Endodermal cell (in vitro differentiated cells): ENCODE data around the gene ARAF. TPM values are rescaled to one million over a fixed set of nuclear protein-coding genes. Genes with fewer than 3 reads are reported as not detected.

Experiments
- DNase-seq: peaks from one replicate; pipeline ENCODE4 v3.0.0-alpha.2; 2017
- H3K27ac ChIP-seq: 2 replicates; pipeline ENCODE4 v1.5.1; 2013; ENCODE audit warnings: mild to moderate bottlenecking, low read depth, low read length, moderate library complexity
- H3K27me3 ChIP-seq: 2 replicates; pipeline ENCODE4 v1.6.1; 2013; ENCODE audit warnings: mild to moderate bottlenecking, low read length, moderate library complexity; ENCODE audit not compliant: insufficient read depth, control insufficient read depth, poor library complexity, severe bottlenecking
- H3K36me3 ChIP-seq: 2 replicates; pipeline ENCODE4 v1.7.0; 2013; ENCODE audit warnings: mild to moderate bottlenecking, low read length, moderate library complexity; ENCODE audit not compliant: control insufficient read depth, insufficient read depth
- H3K4me1 ChIP-seq: one replicate; pipeline ENCODE4 v1.7.0; 2013; ENCODE audit warnings: low read length; ENCODE audit not compliant: control insufficient read depth, insufficient read depth
- H3K4me3 ChIP-seq: 2 replicates; pipeline ENCODE4 v1.5.1; 2013; ENCODE audit warnings: mild to moderate bottlenecking, low read length, moderate library complexity
- H3K9ac ChIP-seq: 2 replicates; pipeline ENCODE4 v1.6.1; 2013; ENCODE audit warnings: mild to moderate bottlenecking, low read length, moderate library complexity; ENCODE audit not compliant: poor library complexity, severe bottlenecking; ENCODE audit errors: extremely low read depth
- H3K9me3 ChIP-seq: 2 replicates; pipeline ENCODE4 v1.6.1; 2013; ENCODE audit warnings: mild to moderate bottlenecking, low read length, moderate library complexity; ENCODE audit not compliant: control insufficient read depth
- H3K27ac Mint-ChIP-seq: 2 replicates; pipeline ENCODE4 v1.8.0; 2020; ENCODE audit warnings: mixed read lengths
- H3K27me3 Mint-ChIP-seq: 2 replicates; pipeline ENCODE4 v1.8.0; 2021; ENCODE audit warnings: mild to moderate bottlenecking, mixed read lengths; ENCODE audit not compliant: insufficient read depth
- H3K36me3 Mint-ChIP-seq: 2 replicates; pipeline ENCODE4 v1.8.0; 2020; ENCODE audit warnings: low read depth, mixed read lengths
- H3K4me1 Mint-ChIP-seq: 2 replicates; pipeline ENCODE4 v1.8.0; 2020; ENCODE audit warnings: mixed read lengths
- H3K4me3 Mint-ChIP-seq: 2 replicates; pipeline ENCODE4 v1.8.0; 2020; ENCODE audit warnings: mild to moderate bottlenecking, moderate library complexity, mixed read lengths
- H3K9me3 Mint-ChIP-seq: 2 replicates; pipeline ENCODE4 v1.8.0; 2020; ENCODE audit warnings: mild to moderate bottlenecking, mixed read lengths
- CTCF ChIP-seq: fragments of 200-600 bp; sonication (generic); conservative IDR thresholded peaks from 2 replicates; pipeline ENCODE4 v1.5.0; 2021; ENCODE audit warnings: antibody characterized with exemption, mild to moderate bottlenecking
- WGBS, 2 experiments: methylation state at CpG; one replicate each; pipeline versions ENCODE4 v1.1.5 to v1.1.7; 2013; ENCODE audit warnings: missing lambda C conversion rate in 2 of 2, mixed read lengths in 1 of 2; ENCODE audit not compliant: insufficient coverage in 1 of 2, insufficient read length in 1 of 2; 5-methylcytosine and 5-hydroxymethylcytosine counted together
- total RNA-seq, 2 donors: library from RNA; stranded (reverse); fragmentation: NEBNext Ultra II Directional in 1 of 2; extraction: Animal tissue kit (Norgen Biotek cat#: 25700) in 1 of 2; gene quantifications; 2 replicates in 1 of 2; 3 replicates in 1 of 2; pipeline ENCODE4 v1.2.1, GENCODE V29; 2021

ARAF gene
- total RNA-seq, 2 donors from 2014 or later: 47.7 to 48.7 TPM

- no peak overlapping the region for H3K4me3 ChIP-seq
- H3K27ac Mint-ChIP-seq: no peak overlapping the region
- H3K27me3 Mint-ChIP-seq: no peaks in the 10 kb centered on the region
- H3K4me1 Mint-ChIP-seq: no peaks in the 10 kb centered on the region
- no peaks in the 10 kb centered on the region for H3K36me3 ChIP-seq
- no peak overlapping the region for H3K9ac ChIP-seq
- no peak overlapping the region for H3K27ac ChIP-seq
- no peak for TF ChIP-seq CTCF
- no peaks in the 10 kb centered on the region for H3K9me3 ChIP-seq
- 83 to 95% methylated on average over 2 to 5 of the region's 5 CpGs for WGBS, 2 experiments
- H3K36me3 Mint-ChIP-seq: no peaks in the 10 kb centered on the region
- H3K27me3 ChIP-seq: no peaks in the 10 kb centered on the region
- no peak overlapping the region for H3K4me3 Mint-ChIP-seq
- peaks cover 44% of the 10 kb centered on the region for H3K9me3 Mint-ChIP-seq
- no peak for DNase-seq
- no peaks in the 10 kb centered on the region for H3K4me1 ChIP-seq
Measured at GRCh38 chrX:47543496-47543895, 17.5 kb upstream of the ARAF start.

- Mint-ChIP-seq H3K36me3 (no peaks in the 10 kb centered on the region), H3K4me1 (peaks cover 4% of the 10 kb centered on the region), H3K27ac (peak overlapping the region; percentile 96), H3K9me3 (peaks cover 49% of the 10 kb centered on the region), H3K27me3 (no peaks in the 10 kb centered on the region), H3K4me3 (peak overlapping the region; percentile 67)
- TF ChIP-seq CTCF: no peak
- Histone ChIP-seq H3K27me3 (no peaks in the 10 kb centered on the region), H3K4me1 (no peaks in the 10 kb centered on the region), H3K9ac (no peak overlapping the region), H3K36me3 (no peaks in the 10 kb centered on the region), H3K4me3 (peak overlapping the region; percentile 75), H3K9me3 (no peaks in the 10 kb centered on the region), H3K27ac (no peak overlapping the region)
- DNase-seq: peak; percentile 93
- 4% methylated on average over 20 of the region's 20 CpGs; no CpG with 5 or more reads in 1 of the 2 experiments for WGBS, 2 experiments
Measured at GRCh38 chrX:47556045-47556623, 4.9 kb upstream of the ARAF start.

- Histone ChIP-seq H3K9me3 (no peaks in the 10 kb centered on the region), H3K9ac (no peak overlapping the region), H3K4me1 (no peaks in the 10 kb centered on the region), H3K36me3 (peaks cover 6% of the 10 kb centered on the region), H3K4me3 (no peak overlapping the region), H3K27me3 (no peaks in the 10 kb centered on the region), H3K27ac (no peak overlapping the region)
- peaks cover 47% of the 10 kb centered on the region for H3K9me3 Mint-ChIP-seq
- H3K4me1 Mint-ChIP-seq: peaks cover 4% of the 10 kb centered on the region
- no peak overlapping the region for H3K27ac Mint-ChIP-seq
- no peak for TF ChIP-seq CTCF
- H3K27me3 Mint-ChIP-seq: no peaks in the 10 kb centered on the region
- no peak overlapping the region for H3K4me3 Mint-ChIP-seq
- peaks cover 3% of the 10 kb centered on the region for H3K36me3 Mint-ChIP-seq
- DNase-seq: no peak
- WGBS, 2 experiments: 95 to 100% methylated on average over 2 to 3 of the region's 3 CpGs
Measured at GRCh38 chrX:47558436-47558835, 2.6 kb upstream of the ARAF start.
